Measurements from ENCODE around the gene STRBP.

The STRBP gene

GRCh38 chr9:123269281-123269680 is 895 bp upstream of the STRBP start:
- H3K4me3 ChIP-seq (ENCODE audit: low read depth, low read length) = no peak overlapping the region
- TF ChIP-seq CTCF (conservative IDR thresholded peaks at IDR 0.05; ENCODE audit: low read depth, low read length) = peak; percentile 8
- no peak for DNase-seq (ENCODE audit: low read depth)

GRCh38 chr9:123268199-123268464 is 254 bp downstream of the STRBP start:
- peak; percentile 5 for DNase-seq (ENCODE audit: low read depth)
- H3K4me3 ChIP-seq (ENCODE audit: low read depth, low read length) = peak overlapping the region; percentile 67
- no peak for TF ChIP-seq CTCF (conservative IDR thresholded peaks at IDR 0.05; ENCODE audit: low read depth, low read length)

- no peak for TF ChIP-seq CTCF (conservative IDR thresholded peaks at IDR 0.05; ENCODE audit: low read depth, low read length)
- peak overlapping the region; percentile 67 for H3K4me3 ChIP-seq (ENCODE audit: low read depth, low read length)
- DNase-seq (ENCODE audit: low read depth) = no peak
Observed at GRCh38 chr9:123267481-123268198, 746 bp downstream of the STRBP start.

- no peak overlapping the region for H3K4me3 ChIP-seq (ENCODE audit: low read depth, low read length)
- no peak for TF ChIP-seq CTCF (conservative IDR thresholded peaks at IDR 0.05; ENCODE audit: low read depth, low read length)
- no peak for DNase-seq (ENCODE audit: low read depth)
Observed at GRCh38 chr9:123266655-123267399, 1.6 kb downstream of the STRBP start.

GRCh38 chr9:123265833-123266232 is 2.6 kb downstream of the STRBP start:
- no peak for DNase-seq (ENCODE audit: low read depth)
- TF ChIP-seq CTCF (conservative IDR thresholded peaks at IDR 0.05; ENCODE audit: low read depth, low read length) = no peak
- H3K4me3 ChIP-seq (ENCODE audit: low read depth, low read length) = no peak overlapping the region

GRCh38 chr9:123263227-123263626 is 5.2 kb downstream of the STRBP start:
- no peak overlapping the region for H3K4me3 ChIP-seq (ENCODE audit: low read depth, low read length)
- DNase-seq (ENCODE audit: low read depth) = no peak
- TF ChIP-seq CTCF (conservative IDR thresholded peaks at IDR 0.05; ENCODE audit: low read depth, low read length) = no peak

GRCh38 chr9:123262338-123262737 is 6.0 kb downstream of the STRBP start:
- H3K4me3 ChIP-seq (ENCODE audit: low read depth, low read length) = no peak overlapping the region
- DNase-seq (ENCODE audit: low read depth) = no peak
- no peak for TF ChIP-seq CTCF (conservative IDR thresholded peaks at IDR 0.05; ENCODE audit: low read depth, low read length)
